K562 (cell line): ENCODE results near the gene YJEFN3. TPM values are rescaled to one million over a fixed set of nuclear protein-coding genes. Genes with fewer than 3 reads are reported as not detected.
A peak's percentile ranks its signal among the peaks of the same experiment; 100 is the strongest.

Experiments
- BCL6 ChIP-seq: fragments of 250-450 bp; sonication (Bioruptor Pico); IDR thresholded peaks from 2 replicates; pipeline ENCODE4 v1.4.0; 2020
- CBX8 ChIP-seq: fragments of 200-600 bp; sonication (generic); IDR thresholded peaks from 2 replicates; pipeline ENCODE4 v1.6.1; 2012; ENCODE audit warnings: borderline replicate concordance, mixed run types, low read depth, mild to moderate bottlenecking, moderate library complexity, mixed read lengths, low read length, control low read depth, inconsistent platforms; ENCODE audit not compliant: poor library complexity, severe bottlenecking; ENCODE audit errors: extremely low read depth
- CUX1 ChIP-seq: fragments of 200-800 bp; sonication (Bioruptor generic); IDR thresholded peaks from 2 replicates; pipeline ENCODE4 v1.6.1; 2016; ENCODE audit warnings: missing genetic modification characterization, missing compliant biosample characterization
- PATZ1 ChIP-seq: fragments of 250-450 bp; sonication (Bioruptor Pico); IDR thresholded peaks from 2 replicates; pipeline ENCODE4 v1.5.0; 2020; ENCODE audit warnings: mild to moderate bottlenecking, borderline replicate concordance
- PHB ChIP-seq: fragments of 250-450 bp; sonication (Bioruptor Pico); IDR thresholded peaks from 2 replicates; pipeline ENCODE4 v1.5.0; 2021
- RHOXF2B ChIP-seq: fragments of 250-450 bp; sonication (Bioruptor Pico); conservative IDR thresholded peaks from 2 replicates; pipeline ENCODE4 v1.5.1; 2021
- RUNX1 ChIP-seq: sonication (generic); IDR thresholded peaks from 2 replicates; pipeline ENCODE4 v1.6.1; 2016; ENCODE audit warnings: antibody characterized with exemption, low read depth
- SAFB2 ChIP-seq: fragments of 200-400 bp; formaldehyde crosslinking; IDR thresholded peaks from 2 replicates; pipeline ENCODE4 v1.6.1; 2018; ENCODE audit warnings: borderline replicate concordance, low read length, low read depth, moderate library complexity; ENCODE audit not compliant: severe bottlenecking
- SMARCA4 ChIP-seq: fragments of 450-650 bp; IDR thresholded peaks from 2 replicates; pipeline ENCODE4 v1.6.1; 2016
- SRSF9 ChIP-seq: fragments of 200-400 bp; formaldehyde crosslinking; IDR thresholded peaks from 2 replicates; pipeline ENCODE4 v1.6.1; 2017; ENCODE audit warnings: low read depth, low read length, borderline replicate concordance
- TBP ChIP-seq: optimal IDR thresholded peaks from 2 replicates; pipeline ENCODE3; 2011; ENCODE audit warnings: low read depth, low read length, improper control_type of control experiment
- TCF7 ChIP-seq: sonication (generic); IDR thresholded peaks from 2 replicates; pipeline ENCODE4 v1.6.1; 2016; ENCODE audit warnings: antibody characterized with exemption, borderline replicate concordance
- ZBTB7A ChIP-seq: IDR thresholded peaks from 2 replicates; pipeline ENCODE4 v1.6.1; 2011; ENCODE audit warnings: low read depth, mild to moderate bottlenecking, low read length, moderate library complexity, borderline replicate concordance; ENCODE audit not compliant: control insufficient read depth
- ZNF589 ChIP-seq: fragments of 200-800 bp; sonication (Bioruptor generic); IDR thresholded peaks from 2 replicates; pipeline ENCODE4 v1.6.1; 2016; ENCODE audit warnings: low read depth, missing genetic modification characterization, missing compliant biosample characterization
- ZSCAN29 ChIP-seq: fragments of 450-650 bp; IDR thresholded peaks from 2 replicates; pipeline ENCODE4 v1.6.1; 2017
- polyA plus RNA-seq, 8 experiments: library from polyadenylated mRNA; depleted of rRNA in 4 of 8; stranded (reverse) in 5 of 8; unstranded in 3 of 8; fragments of >200 nt; fragmentation: Nextera tagmentation in 2 of 8; fragmentation: Illumina TruSeq in 1 of 8; extraction: Ambion mirVana in 2 of 8; extraction: Trizol in 1 of 8; gene quantifications; 2 replicates each; pipeline versions ENCODE4 v1.2.1 to v1.2.3, GENCODE V29; 2011 to 2014; ENCODE audit warnings: inconsistent platforms in 1 of 8, missing spikeins in 1 of 8
- total RNA-seq, 7 experiments: library from RNA; depleted of rRNA in 6 of 7; stranded (reverse); fragments of >200 nt in 6 of 7; fragmentation: Illumina TruSeq in 2 of 7; extraction: Trizol in 2 of 7; gene quantifications; 2 replicates each; pipeline versions ENCODE4 v1.2.1 to v1.2.3, GENCODE V29; 2011 to 2021; ENCODE audit warnings: low replicate concordance in 1 of 7

YJEFN3 gene
- total and polyA plus RNA-seq, 9 of the 15 experiments (the other 6 are each of a cell fraction or from before 2014, with no cell fraction given): 0.04 to 5.8 (median 1.3) TPM; not detected in 1

GRCh38 chr19:19515642-19516519 is 12.8 kb upstream of the YJEFN3 start, which contains the start of gene NDUFA13 (continued):
- TF ChIP-seq ZSCAN29 (no peak), PATZ1 (CRISPR knock-in tag) (no peak), RHOXF2B (no peak), BCL6 (CRISPR knock-in tag) (no peak), TCF7 (no peak), PHB (CRISPR knock-in tag) (no peak), SRSF9 (no peak), TBP (peak; percentile 96), SMARCA4 (no peak; the same call in 1 of the 2 replicates), CBX8 (no peak), CUX1 (no peak), ZBTB7A (peak; percentile 97), RUNX1 (no peak), ZNF589 (CRISPR knock-in tag) (no peak), SAFB2 (no peak)
